Measurements from ENCODE around the gene STAM.

The STAM gene

DNA sequence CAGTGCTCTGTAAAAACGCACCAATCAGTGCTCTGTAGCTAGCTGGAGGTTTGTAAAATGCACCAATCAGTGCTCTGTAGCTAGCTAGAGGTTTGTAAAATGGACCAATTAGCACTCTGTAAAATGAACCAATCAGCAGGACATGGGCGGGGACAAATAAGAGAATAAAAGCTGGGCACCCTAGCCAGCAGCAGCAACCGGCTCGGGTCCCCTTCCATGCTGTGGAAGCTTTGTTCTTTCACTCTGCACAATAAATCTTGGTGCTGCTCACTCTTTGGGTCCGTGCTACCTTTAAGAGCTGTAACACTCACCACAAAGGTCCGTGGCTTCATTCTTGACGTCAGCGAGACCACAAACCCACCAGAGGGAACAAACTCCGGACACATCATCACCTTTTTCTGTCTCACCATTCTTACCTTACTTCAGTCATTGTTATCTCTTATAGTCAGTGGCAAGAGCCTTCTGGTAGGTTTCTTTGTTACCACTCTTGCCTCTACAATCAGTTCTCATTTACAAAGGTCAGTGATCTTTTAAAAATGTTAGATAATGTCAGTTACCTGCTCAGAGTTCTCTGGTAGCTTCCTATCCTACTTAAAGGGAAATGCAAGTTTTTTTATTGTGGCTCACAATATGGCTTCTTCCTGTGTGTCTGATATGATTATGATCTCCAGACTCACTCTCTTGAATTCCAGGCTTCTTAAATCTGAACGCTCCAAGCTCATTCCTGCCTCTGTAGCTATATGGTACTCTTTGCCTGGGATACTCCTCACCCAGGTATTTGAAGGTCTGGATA is 4.5 kb downstream of the STAM start:
- DNase-seq: no peak

DNA sequence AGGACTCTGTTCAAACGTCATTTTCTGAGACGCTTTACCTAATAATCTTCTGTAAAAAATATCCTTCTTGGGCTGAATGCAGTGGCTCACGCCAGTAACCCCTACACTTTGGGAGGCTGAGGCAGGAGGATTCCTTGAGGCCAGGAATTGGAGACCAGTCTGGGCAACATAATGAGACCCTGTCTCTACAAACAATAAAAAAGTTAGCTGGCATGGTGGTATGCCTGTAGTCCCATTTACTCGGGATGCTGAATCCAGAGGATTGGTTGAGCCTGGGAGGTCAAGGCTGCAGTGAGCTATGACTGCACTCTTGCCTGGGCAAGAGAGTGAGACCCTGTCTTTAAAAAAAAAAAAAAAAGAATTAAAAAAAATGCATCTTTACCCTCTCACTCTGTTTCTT is 5.1 kb downstream of the STAM start:
- DNase-seq: no peak

GRCh38 chr10:17649836-17650235 is 5.9 kb downstream of the STAM start:
- DNase-seq: no peak

DNA sequence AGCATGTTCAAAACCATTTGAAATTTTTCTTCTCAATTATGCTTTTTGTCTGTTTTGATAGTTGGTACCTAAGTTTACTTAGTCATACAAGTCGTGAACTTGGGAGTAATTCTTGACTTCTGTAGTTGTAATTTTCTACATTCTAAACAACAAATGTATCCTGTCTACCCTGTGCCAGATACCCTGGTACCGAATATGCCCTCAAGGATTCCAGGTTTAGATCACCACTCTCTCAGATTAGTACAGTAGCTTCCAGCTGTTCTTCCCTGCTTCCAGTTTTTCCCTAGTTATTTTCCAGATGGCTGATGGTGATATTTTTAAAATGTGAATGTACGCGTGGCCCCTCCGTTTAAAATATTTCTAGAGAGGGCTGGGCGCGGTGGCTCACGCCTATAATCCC is 6.5 kb downstream of the STAM start:
- no peak for DNase-seq

- DNase-seq: no peak
Observed at GRCh38 chr10:17651896-17652295, 7.9 kb downstream of the STAM start.

- no peak for DNase-seq
Observed at GRCh38 chr10:17652585-17652984, 8.6 kb downstream of the STAM start.

GRCh38 chr10:17655009-17655408 is 11.1 kb downstream of the STAM start:
- no peak for DNase-seq

DNA sequence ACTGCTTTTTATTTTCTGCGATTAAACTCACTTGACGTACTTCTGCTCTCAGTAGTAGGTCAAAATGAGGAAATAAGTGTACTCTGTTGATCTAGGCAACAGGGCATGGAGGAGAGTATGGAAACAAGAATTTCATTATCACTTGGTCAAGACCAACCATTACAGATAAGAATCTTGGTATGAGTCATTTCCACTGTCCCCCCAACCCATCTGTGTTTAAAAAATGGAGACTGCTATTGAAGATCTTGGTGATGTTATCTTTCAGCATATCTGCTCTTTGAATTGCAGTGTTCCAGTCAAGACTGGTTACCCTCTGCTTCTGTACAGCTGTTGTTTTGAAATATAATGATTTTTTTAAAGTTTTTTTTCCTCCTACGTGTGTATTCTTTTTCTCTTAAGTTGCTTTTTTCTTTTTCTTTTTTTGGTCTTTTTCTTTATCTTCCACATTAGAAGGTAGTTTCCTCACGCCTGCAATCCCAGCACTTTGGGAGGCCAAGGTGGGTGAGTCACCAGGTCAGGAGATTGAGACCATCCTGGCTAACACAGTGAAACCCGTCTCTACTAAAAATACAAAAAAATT is 11.7 kb downstream of the STAM start:
- DNase-seq: peak; percentile 76

DNA sequence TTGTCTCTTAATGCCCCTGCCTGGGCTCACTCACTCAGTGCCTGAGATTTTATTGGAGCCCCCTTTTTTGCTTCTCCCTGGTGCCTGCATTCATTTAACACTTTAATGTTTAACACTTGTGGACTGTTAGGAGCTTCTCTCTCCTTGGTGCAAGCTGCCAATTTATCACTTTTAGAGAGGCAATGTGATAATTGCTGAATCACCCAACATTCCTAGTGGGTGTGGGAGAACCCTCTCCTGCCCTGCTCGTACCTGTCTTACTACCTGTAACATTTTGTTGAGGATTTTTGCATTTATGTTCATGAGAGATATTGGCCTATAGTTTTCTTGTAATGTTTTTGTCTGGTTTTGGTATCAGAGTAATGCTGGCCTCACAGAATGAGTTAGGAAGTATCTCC is 13.2 kb downstream of the STAM start:
- no peak for DNase-seq

- no peak for DNase-seq
Observed at GRCh38 chr10:17659365-17659764, 15.4 kb downstream of the STAM start.

GRCh38 chr10:17660921-17661320 is 17.0 kb downstream of the STAM start:
- no peak for DNase-seq

DNA sequence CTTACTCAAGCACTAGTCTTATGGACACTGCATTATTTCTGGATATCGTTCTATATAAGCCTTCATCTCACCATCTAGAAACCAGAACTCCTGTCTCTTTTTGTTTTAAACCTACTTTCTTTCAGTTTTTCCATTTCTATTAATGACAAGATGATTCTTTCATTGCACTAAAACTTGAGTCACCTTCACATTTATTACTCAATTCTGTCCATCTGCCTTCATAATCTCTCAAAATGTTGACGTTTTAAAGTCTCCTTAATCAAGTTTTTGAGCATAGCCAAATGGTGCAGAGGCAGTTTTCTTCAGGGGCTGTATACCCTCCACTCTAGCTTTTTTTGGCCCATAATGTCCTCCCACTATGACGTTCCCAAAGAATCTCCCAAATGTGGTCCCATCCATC is 17.6 kb downstream of the STAM start:
- DNase-seq: no peak

DNA sequence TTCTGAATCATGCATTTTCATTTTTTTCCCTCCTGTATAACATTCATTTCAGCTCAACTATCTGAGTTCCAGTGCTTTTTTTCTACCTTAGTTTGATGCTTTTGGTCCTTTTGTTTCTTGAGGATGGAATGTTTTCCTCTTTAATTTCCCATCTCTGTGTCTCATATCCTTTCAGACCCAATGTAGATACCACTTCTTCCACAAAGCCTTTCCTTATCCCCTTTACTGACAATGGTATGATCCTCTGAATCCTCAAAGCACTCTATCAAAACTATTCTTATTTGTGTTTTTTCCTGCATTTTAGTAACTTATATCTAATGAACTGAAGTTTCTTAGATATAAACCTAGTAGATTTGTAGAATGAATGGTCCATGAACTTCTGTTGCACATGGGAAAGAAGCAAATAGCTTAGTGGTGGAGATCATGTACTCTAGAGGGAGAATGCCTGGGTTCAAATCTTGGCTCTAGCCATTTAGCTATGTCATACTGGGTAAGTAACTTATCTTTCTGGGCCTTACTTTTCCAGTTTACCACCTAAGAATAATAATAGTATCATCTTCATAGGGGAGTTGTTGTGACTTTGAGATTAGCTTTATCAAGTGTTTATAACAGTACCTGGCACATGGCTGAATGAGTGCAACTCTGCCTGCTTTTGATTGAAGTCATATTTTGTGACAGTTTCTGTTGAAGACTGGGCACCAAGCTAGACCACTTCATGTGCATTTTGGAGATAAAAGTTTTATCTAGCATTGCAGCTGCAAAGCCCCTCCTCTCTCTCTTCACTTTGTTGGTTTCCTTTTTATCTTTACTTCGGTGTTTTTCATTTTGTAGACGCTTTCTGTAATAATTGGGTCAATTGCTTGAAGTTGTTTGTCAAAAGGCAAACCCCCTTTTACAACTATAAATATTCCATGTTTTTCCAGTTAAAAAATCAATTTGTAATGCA is 18.5 kb downstream of the STAM start:
- no peak for DNase-seq

- DNase-seq: no peak
Observed at GRCh38 chr10:17663450-17663849, 19.5 kb downstream of the STAM start.

GRCh38 chr10:17665747-17666146 is 21.8 kb downstream of the STAM start:
- peak; percentile 80 for DNase-seq

GRCh38 chr10:17668435-17669184 is 24.7 kb downstream of the STAM start:
- DNase-seq: no peak

- no peak for DNase-seq
Observed at GRCh38 chr10:17669185-17669872, 25.4 kb downstream of the STAM start.

- no peak for DNase-seq
Observed at GRCh38 chr10:17671307-17671706, 27.4 kb downstream of the STAM start.

DNA sequence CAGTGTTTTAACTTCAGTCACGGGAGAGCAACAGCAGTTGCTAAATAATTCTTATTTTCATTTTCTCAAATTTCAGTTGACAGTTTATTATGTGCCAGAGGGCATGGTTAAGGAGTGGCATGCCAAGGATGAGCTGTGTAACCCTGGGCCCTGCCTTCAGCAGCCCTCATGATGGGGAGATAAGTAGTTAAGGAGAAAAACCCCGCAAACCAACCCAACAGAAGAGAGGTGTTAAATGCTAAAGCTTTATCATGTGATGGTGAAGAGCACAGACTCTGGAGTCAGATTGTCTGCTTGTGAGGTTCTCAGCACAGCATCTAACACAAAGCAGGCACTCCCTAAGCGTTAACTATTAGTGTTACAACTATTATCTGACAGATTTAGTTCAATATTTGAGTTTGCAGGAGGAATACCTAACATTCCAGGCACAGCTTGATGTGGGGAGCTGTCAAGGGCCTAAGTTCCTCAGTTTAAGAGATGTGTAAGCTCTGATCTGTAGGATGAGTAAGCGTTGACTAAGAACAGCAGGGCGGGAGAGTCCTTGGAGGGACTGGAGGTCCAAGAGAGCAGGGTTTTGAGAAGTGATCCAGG is 29.6 kb downstream of the STAM start:
- DNase-seq: peak; percentile 100

GRCh38 chr10:17674566-17674965 is 30.6 kb downstream of the STAM start:
- DNase-seq: no peak

- DNase-seq: no peak
Observed at GRCh38 chr10:17675638-17676037, 31.7 kb downstream of the STAM start.

DNA sequence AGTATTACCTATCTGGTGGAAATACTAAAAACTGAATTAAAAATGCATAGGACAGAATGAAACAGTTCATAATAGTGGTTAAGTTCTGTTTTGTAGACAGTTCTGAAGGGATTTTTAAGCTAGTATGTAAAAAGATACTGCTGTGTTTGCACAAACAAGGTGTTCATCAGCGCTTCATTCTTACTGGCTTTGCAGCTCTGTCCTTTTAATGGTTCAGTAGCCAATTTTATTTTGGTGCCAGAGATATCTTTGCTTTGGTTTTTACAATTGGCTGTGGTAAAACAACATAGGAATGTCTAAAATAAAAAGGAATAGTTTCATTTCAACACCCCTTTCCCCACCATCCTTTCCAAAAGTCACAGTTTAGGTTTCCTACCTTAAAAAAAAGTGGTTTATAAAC is 33.0 kb downstream of the STAM start:
- DNase-seq: no peak
